ENCODE results near the gene MYO7A.

Gene MYO7A

DNA sequence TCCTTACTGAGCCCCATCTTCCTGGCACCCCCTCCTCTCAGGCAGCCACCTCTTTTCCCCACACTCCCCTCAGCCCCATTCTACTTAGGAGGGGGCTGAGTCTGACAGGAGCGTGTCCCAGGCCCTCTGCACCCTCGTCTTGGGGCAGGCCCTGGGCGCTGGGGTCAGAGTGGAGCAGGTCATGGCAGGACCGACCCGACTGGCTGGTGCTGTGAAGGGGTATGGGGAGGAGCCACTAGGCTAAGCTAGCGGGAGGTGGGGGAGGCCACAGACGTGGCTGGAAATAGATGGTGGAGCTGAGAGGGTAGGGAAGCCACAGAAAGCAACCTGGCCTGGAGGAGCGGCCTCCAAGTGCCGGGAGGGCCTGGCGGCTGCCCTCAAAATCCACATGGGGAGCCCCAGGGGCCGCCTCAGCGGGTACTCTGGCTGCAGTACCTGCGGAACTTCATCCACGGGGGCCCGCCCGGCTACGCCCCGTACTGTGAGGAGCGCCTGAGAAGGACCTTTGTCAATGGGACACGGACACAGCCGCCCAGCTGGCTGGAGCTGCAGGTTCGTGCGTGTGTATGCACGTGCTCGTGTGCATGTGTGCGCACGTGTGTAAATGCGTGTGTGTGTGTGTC, 61.7 kb downstream of the MYO7A start:
- Histone ChIP-seq H3K36me3 (ENCODE audit: control insufficient read depth, insufficient read depth, low read length) (no peaks in the 10 kb centered on the region), H3K4me3 (ENCODE audit: low read depth, low read length) (no peak overlapping the region), H2AFZ (no peak overlapping the region), H3K9me3 (ENCODE audit: control insufficient read depth, low read length) (no peaks in the 10 kb centered on the region), H3K27me3 (ENCODE audit: control insufficient read depth, insufficient read depth, low read length) (no peaks in the 10 kb centered on the region), H3K79me2 (no peaks in the 10 kb centered on the region), H3K9ac (no peak overlapping the region), H3K4me2 (ENCODE audit: low read length) (no peak overlapping the region), H3K27ac (no peak overlapping the region), H3K4me1 (no peaks in the 10 kb centered on the region)
- TF ChIP-seq, protein P1, sequence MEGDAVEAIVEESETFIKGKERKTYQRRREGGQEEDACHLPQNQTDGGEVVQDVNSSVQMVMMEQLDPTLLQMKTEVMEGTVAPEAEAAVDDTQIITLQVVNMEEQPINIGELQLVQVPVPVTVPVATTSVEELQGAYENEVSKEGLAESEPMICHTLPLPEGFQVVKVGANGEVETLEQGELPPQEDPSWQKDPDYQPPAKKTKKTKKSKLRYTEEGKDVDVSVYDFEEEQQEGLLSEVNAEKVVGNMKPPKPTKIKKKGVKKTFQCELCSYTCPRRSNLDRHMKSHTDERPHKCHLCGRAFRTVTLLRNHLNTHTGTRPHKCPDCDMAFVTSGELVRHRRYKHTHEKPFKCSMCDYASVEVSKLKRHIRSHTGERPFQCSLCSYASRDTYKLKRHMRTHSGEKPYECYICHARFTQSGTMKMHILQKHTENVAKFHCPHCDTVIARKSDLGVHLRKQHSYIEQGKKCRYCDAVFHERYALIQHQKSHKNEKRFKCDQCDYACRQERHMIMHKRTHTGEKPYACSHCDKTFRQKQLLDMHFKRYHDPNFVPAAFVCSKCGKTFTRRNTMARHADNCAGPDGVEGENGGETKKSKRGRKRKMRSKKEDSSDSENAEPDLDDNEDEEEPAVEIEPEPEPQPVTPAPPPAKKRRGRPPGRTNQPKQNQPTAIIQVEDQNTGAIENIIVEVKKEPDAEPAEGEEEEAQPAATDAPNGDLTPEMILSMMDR (IDR thresholded peaks at IDR 0.05): no peak

DNA sequence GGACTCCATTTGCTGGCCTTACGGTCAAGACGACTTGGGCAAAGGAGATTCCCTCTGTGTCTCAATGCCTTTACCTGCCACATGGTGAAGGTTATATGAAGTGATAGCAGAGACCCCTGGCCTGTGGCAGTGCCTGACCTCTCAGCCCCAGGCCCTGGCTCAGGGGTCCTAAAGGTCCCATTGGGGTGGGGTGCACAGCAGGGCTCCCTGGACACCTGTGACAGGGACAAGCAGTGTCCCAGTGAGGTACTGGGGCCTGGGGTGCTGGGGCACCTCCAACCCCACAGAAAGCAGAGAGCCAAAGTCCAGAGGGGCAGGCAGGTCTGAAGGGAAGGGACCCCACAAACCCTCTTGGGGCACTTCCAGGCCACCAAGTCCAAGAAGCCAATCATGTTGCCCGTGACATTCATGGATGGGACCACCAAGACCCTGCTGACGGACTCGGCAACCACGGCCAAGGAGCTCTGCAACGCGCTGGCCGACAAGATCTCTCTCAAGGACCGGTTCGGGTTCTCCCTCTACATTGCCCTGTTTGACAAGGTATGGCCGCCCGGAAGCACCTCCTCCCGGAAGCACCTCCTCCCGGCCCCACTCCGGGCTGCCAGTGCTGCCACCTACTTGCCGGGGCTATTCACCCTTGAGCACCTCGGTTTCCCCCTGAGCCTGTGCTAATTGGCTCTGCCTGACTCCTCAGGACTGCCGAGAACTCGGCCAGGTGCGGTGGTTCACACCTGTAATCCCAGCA, 62.5 kb downstream of the MYO7A start:
- TF ChIP-seq, protein P1 (IDR thresholded peaks at IDR 0.05): no peak
- H3K9ac ChIP-seq: no peak overlapping the region
- H3K9me3 ChIP-seq (ENCODE audit: control insufficient read depth, low read length): no peaks in the 10 kb centered on the region
- no peaks in the 10 kb centered on the region for H3K4me1 ChIP-seq
- no peaks in the 10 kb centered on the region for H3K27me3 ChIP-seq (ENCODE audit: control insufficient read depth, insufficient read depth, low read length)
- no peaks in the 10 kb centered on the region for H3K36me3 ChIP-seq (ENCODE audit: control insufficient read depth, insufficient read depth, low read length)
- H3K4me3 ChIP-seq (ENCODE audit: low read depth, low read length): no peak overlapping the region
- H3K4me2 ChIP-seq (ENCODE audit: low read length): no peak overlapping the region
- no peaks in the 10 kb centered on the region for H3K79me2 ChIP-seq
- no peak overlapping the region for H2AFZ ChIP-seq
- H3K27ac ChIP-seq: no peak overlapping the region

DNA sequence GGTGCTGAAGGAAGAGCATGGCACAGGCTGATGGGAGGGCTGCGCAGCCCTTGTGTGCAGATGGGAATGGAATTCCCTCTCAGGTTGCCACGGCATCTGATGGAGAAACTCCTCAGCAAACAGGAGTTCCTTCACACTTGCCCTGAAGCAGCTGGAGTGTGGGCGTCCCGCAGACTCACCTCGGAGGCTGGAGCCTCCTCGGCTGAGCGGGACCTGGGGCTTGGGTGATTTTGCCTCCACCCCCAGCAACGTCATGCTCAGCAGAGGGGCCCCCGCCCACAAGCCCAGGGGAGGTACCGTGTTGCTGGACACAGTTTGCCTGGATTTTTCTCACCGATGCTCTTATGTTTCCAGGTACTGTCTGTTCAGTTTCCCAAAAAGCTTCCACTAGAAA, 63.4 kb downstream of the MYO7A start:
- Histone ChIP-seq H3K9ac (no peak overlapping the region), H3K4me2 (ENCODE audit: low read length) (no peak overlapping the region), H3K4me3 (ENCODE audit: low read depth, low read length) (no peak overlapping the region), H3K27ac (no peak overlapping the region), H3K9me3 (ENCODE audit: control insufficient read depth, low read length) (no peaks in the 10 kb centered on the region), H3K27me3 (ENCODE audit: control insufficient read depth, insufficient read depth, low read length) (no peaks in the 10 kb centered on the region), H2AFZ (no peak overlapping the region), H3K36me3 (ENCODE audit: control insufficient read depth, insufficient read depth, low read length) (no peaks in the 10 kb centered on the region), H3K4me1 (no peaks in the 10 kb centered on the region), H3K79me2 (no peaks in the 10 kb centered on the region)
- TF ChIP-seq, protein P1 (IDR thresholded peaks at IDR 0.05): no peak

DNA sequence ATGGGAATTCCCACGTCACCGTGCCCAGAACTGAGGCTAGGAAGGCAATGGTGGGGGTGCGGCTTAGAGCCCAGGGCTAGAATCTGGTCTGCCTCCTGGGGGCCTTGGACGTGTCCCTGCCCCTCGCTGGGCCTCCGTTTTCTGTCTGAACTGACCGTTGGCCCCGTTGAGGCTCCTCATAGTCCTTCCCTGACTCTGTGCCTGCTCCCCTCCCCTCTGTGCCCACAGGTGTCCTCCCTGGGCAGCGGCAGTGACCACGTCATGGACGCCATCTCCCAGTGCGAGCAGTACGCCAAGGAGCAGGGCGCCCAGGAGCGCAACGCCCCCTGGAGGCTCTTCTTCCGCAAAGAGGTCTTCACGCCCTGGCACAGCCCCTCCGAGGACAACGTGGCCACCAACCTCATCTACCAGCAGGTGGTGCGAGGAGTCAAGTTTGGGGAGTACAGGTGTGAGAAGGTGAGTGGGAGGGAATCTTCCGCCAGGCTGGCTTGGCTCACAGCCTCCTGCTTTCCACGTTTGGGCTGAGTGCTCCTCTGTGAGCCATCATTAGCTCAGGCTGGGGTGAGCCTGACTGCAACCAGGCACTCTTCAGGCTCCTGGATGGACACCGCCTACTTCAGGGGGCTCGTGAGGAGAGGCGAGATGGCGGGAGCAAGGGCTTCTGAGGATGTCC, 63.9 kb downstream of the MYO7A start:
- H3K4me3 ChIP-seq (ENCODE audit: low read depth, low read length): no peak overlapping the region

More for the DNA sequence above, 63.9 kb downstream of the MYO7A start:
- no peaks in the 10 kb centered on the region for H3K9me3 ChIP-seq (ENCODE audit: control insufficient read depth, low read length)
- H3K27me3 ChIP-seq (ENCODE audit: control insufficient read depth, insufficient read depth, low read length): no peaks in the 10 kb centered on the region
- H2AFZ ChIP-seq: no peak overlapping the region
- no peak overlapping the region for H3K9ac ChIP-seq
- no peaks in the 10 kb centered on the region for H3K79me2 ChIP-seq
- no peak overlapping the region for H3K27ac ChIP-seq
- no peaks in the 10 kb centered on the region for H3K4me1 ChIP-seq
- no peaks in the 10 kb centered on the region for H3K36me3 ChIP-seq (ENCODE audit: control insufficient read depth, insufficient read depth, low read length)
- TF ChIP-seq, protein P1 (IDR thresholded peaks at IDR 0.05): peak; percentile 38
- H3K4me2 ChIP-seq (ENCODE audit: low read length): no peak overlapping the region

Measured in parathyroid adenoma (tissue), 2 donors.